Measurements from ENCODE around the gene GNMT.

GNMT gene

DNA sequence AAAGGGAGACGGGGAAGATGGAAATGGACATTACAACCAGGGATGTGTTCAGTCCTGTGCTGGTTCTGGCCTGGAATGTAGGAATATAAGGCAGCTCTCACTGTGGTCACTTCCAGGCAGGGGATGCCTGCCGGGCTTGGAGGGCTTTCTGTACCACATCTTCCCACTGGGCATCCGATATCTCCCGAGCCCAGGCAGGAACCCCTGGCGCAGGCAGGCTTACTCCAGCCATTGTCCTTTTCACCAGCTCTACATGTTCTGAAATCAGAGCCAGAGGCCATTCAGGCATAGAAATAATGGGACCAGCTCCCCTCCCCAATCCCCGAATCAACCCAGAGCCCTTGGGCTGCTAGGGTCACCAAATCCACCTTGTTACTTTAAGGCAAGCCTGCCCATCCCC is 51.8 kb downstream of the GNMT start:
- no peak for DNase-seq

DNA sequence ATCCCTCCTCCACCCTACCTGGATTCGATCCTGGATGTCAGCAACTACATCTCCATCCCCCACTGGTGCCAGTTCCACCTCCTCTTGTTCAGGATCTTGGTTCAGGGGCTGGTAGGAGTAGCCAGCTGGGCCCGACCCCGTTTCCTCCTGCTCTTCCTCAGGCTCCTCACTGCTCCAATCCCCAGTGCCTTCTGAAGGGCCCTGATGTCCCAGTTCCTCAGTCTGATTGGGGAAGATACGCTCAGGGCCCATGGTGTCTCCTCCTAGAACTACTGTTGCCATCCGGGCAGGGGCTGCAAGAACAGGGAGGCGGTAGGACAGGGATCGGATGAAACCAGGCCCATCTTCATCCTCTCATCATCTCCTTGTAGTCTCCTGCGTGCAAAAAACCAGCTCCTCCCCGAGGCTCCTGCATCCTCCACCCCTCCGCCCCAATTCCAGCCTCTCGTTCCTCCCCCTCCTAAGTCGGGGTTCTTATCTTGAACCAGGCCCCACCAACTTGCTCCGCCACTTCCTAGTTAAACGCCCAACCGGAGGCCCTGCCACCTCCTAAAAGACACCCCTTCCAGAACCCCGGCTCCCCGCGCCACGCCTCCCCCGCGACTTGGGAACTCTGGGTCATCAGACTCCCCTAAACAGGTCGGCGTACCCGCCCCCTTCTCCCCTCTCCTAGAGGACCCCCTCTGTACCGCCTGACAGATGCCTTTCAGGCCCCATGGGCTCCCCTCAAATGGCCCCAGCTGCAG is 52.7 kb downstream of the GNMT start:
- peak in 16 of 56 donors; percentile 24 to 76 (median 46) for DNase-seq
